ENCODE measurements around the gene MIPOL1.

Gene MIPOL1

GRCh38 chr14:37587881-37588666 is 390.3 kb downstream of the MIPOL1 start:
- no peak for TF ChIP-seq CTCF (IDR thresholded peaks at IDR 0.05; ENCODE audit: control extremely low read depth, extremely low read depth, low read depth, missing control alignments)
- CTCF ChIA-PET: no interaction called here
- no peak for DNase-seq (ENCODE audit: extremely low spot score)
- POLR2A ChIA-PET: no interaction called here

GRCh38 chr14:37588667-37588955 is 390.9 kb downstream of the MIPOL1 start:
- no peak for DNase-seq (ENCODE audit: extremely low spot score)
- no peak for TF ChIP-seq CTCF (IDR thresholded peaks at IDR 0.05; ENCODE audit: control extremely low read depth, extremely low read depth, low read depth, missing control alignments)
- CTCF ChIA-PET: no interaction called here
- POLR2A ChIA-PET: no interaction called here

- no peak for TF ChIP-seq CTCF (IDR thresholded peaks at IDR 0.05; ENCODE audit: control extremely low read depth, extremely low read depth, low read depth, missing control alignments)
- CTCF ChIA-PET: no interaction called here
- POLR2A ChIA-PET: no interaction called here
- DNase-seq (ENCODE audit: extremely low spot score): no peak
Observed at GRCh38 chr14:37588956-37589714, 391.4 kb downstream of the MIPOL1 start.

GRCh38 chr14:37589715-37590427 is 392.1 kb downstream of the MIPOL1 start:
- TF ChIP-seq CTCF (IDR thresholded peaks at IDR 0.05; ENCODE audit: control extremely low read depth, extremely low read depth, low read depth, missing control alignments): no peak
- ChIA-PET POLR2A (no interaction called here), CTCF (no interaction called here)
- DNase-seq (ENCODE audit: extremely low spot score): no peak

GRCh38 chr14:37590428-37591139 is 392.8 kb downstream of the MIPOL1 start:
- ChIA-PET CTCF (no interaction called here), POLR2A (no interaction called here)
- TF ChIP-seq CTCF (IDR thresholded peaks at IDR 0.05; ENCODE audit: control extremely low read depth, extremely low read depth, low read depth, missing control alignments): no peak
- no peak for DNase-seq (ENCODE audit: extremely low spot score)

GRCh38 chr14:37591311-37591940 is 393.7 kb downstream of the MIPOL1 start:
- ChIA-PET POLR2A (no interaction called here), CTCF (no interaction called here)
- TF ChIP-seq CTCF (IDR thresholded peaks at IDR 0.05; ENCODE audit: control extremely low read depth, extremely low read depth, low read depth, missing control alignments): no peak
- no peak for DNase-seq (ENCODE audit: extremely low spot score)

Measured in GM10248 (cell line).